Ishikawa (cell line): Measurements from ENCODE around the gene NCMAP.

ENCODE experiments used
- CEBPB ChIP-seq: IDR thresholded peaks from 2 replicates; pipeline ENCODE4 v1.6.1; 2012
- CREB1 ChIP-seq: IDR thresholded peaks from 2 replicates; pipeline ENCODE4 v1.6.1; 2012; ENCODE audit warnings: low read depth
- EGR1 ChIP-seq: IDR thresholded peaks from 2 replicates; pipeline ENCODE4 v1.6.1; 2012
- EP300 ChIP-seq: IDR thresholded peaks from 2 replicates; pipeline ENCODE4 v1.6.1; 2012; ENCODE audit warnings: borderline replicate concordance
- FOXM1 ChIP-seq: IDR thresholded peaks from 2 replicates; pipeline ENCODE4 v1.6.1; 2012; ENCODE audit warnings: low read depth, borderline replicate concordance
- MAX ChIP-seq: IDR thresholded peaks from 2 replicates; pipeline ENCODE4 v1.6.1; 2012
- NFIC ChIP-seq: IDR thresholded peaks from 2 replicates; pipeline ENCODE4 v1.6.1; 2012
- RAD21 ChIP-seq: IDR thresholded peaks from 2 replicates; pipeline ENCODE4 v1.6.1; 2012; ENCODE audit warnings: low read depth
- REST ChIP-seq: IDR thresholded peaks from 2 replicates; pipeline ENCODE4 v1.6.1; 2012; ENCODE audit warnings: low read depth, mild to moderate bottlenecking
- TAF1 ChIP-seq: IDR thresholded peaks from 2 replicates; pipeline ENCODE4 v1.6.1; 2012; ENCODE audit warnings: low read depth, mild to moderate bottlenecking
- TCF12 ChIP-seq: IDR thresholded peaks from 2 replicates; pipeline ENCODE4 v1.6.1; 2012; ENCODE audit warnings: low read depth
- TEAD4 ChIP-seq: IDR thresholded peaks from 2 replicates; pipeline ENCODE4 v1.6.1; 2012
- USF1 ChIP-seq: IDR thresholded peaks from 2 replicates; pipeline ENCODE4 v1.6.1; 2012
- YY1 ChIP-seq: IDR thresholded peaks from 2 replicates; pipeline ENCODE4 v1.6.1; 2012; ENCODE audit warnings: low read depth
- ZBTB7A ChIP-seq: IDR thresholded peaks from 2 replicates; pipeline ENCODE4 v1.6.1; 2012; ENCODE audit warnings: low read depth

Gene NCMAP

GRCh38 chr1:24564695-24565094 is 8.8 kb downstream of the NCMAP start:
- TF ChIP-seq YY1: no peak

- TF ChIP-seq CEBPB (no peak), ZBTB7A (no peak), FOXM1 (no peak), REST (no peak), YY1 (no peak), NFIC (no peak), CREB1 (no peak), TCF12 (no peak), EP300 (no peak), TAF1 (no peak), USF1 (no peak), EGR1 (no peak), MAX (no peak), TEAD4 (no peak), RAD21 (no peak)
These were observed 10.5 kb downstream of the NCMAP start for GRCh38 chr1:24566236-24566867.

- TF ChIP-seq REST (no peak), NFIC (no peak), CREB1 (no peak), EP300 (no peak), USF1 (no peak), TCF12 (no peak)
These were observed 12.0 kb downstream of the NCMAP start for GRCh38 chr1:24567792-24568388.

- TF ChIP-seq EP300 (no peak), MAX (no peak), TAF1 (no peak), FOXM1 (no peak), REST (no peak), TCF12 (no peak), NFIC (no peak), ZBTB7A (no peak), YY1 (no peak), EGR1 (no peak), RAD21 (no peak), CEBPB (no peak), USF1 (no peak), CREB1 (no peak), TEAD4 (no peak)
These were observed 12.6 kb downstream of the NCMAP start for GRCh38 chr1:24568475-24568874.
